ENCODE data around the gene PTPRCAP. TPM values are rescaled to one million over a fixed set of nuclear protein-coding genes. Genes with fewer than 3 reads are reported as not detected.

The PTPRCAP gene
- total RNA-seq, 1 donor = not detected

GRCh38 chr11:67440229-67441097 is 3.0 kb upstream of the PTPRCAP start:
- no peak for TF ChIP-seq CTCF (IDR thresholded peaks at IDR 0.05; ENCODE audit: insufficient read depth, low read depth, low read length)
- no peak overlapping the region for H3K4me3 ChIP-seq (ENCODE audit: low read depth, low read length)
- no peak for DNase-seq (ENCODE audit: low read depth)

- no peak for TF ChIP-seq CTCF (IDR thresholded peaks at IDR 0.05; ENCODE audit: insufficient read depth, low read depth, low read length)
- H3K4me3 ChIP-seq (ENCODE audit: low read depth, low read length) = no peak overlapping the region
- no peak for DNase-seq (ENCODE audit: low read depth)
Observed at GRCh38 chr11:67439321-67440228, 2.1 kb upstream of the PTPRCAP start.

- no peak overlapping the region for H3K4me3 ChIP-seq (ENCODE audit: low read depth, low read length)
- no peak for TF ChIP-seq CTCF (IDR thresholded peaks at IDR 0.05; ENCODE audit: insufficient read depth, low read depth, low read length)
- no peak for DNase-seq (ENCODE audit: low read depth)
Observed at GRCh38 chr11:67438158-67438902, 848 bp upstream of the PTPRCAP start.

- no peak for TF ChIP-seq CTCF (IDR thresholded peaks at IDR 0.05; ENCODE audit: insufficient read depth, low read depth, low read length)
- DNase-seq (ENCODE audit: low read depth) = no peak
Observed at GRCh38 chr11:67437809-67438157, 301 bp upstream of the PTPRCAP start.

GRCh38 chr11:67436459-67437081 is 912 bp downstream of the PTPRCAP start:
- no peak overlapping the region for H3K4me3 ChIP-seq (ENCODE audit: low read depth, low read length)
- TF ChIP-seq CTCF (IDR thresholded peaks at IDR 0.05; ENCODE audit: insufficient read depth, low read depth, low read length) = no peak
- DNase-seq (ENCODE audit: low read depth) = no peak

More at GRCh38 chr11:67437809-67438157, 301 bp upstream of the PTPRCAP start:
- no peak overlapping the region for H3K4me3 ChIP-seq (ENCODE audit: low read depth, low read length)
